Measurements from ENCODE around the gene COQ8B.

DNA sequence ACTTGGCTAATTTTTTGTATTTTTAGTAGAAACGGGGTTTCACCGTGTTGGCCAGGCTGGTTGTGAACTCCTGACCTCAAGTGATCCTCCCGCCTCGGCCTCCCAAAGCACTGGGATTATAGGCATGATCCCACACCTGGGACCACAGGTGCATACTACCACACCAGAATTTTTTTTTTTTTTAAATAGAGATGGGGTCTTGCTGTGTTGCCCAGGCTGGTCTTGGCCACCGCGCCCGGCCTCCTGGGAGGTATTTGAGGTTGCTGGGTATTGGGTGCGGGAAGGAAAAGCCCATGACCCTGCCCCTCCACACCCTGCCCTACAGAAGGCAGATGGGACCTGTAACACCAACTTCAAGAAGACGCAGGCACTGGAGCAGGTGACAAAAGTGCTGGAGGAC, 20.0 kb upstream of the COQ8B start:
- TF ChIP-seq, protein P1, sequence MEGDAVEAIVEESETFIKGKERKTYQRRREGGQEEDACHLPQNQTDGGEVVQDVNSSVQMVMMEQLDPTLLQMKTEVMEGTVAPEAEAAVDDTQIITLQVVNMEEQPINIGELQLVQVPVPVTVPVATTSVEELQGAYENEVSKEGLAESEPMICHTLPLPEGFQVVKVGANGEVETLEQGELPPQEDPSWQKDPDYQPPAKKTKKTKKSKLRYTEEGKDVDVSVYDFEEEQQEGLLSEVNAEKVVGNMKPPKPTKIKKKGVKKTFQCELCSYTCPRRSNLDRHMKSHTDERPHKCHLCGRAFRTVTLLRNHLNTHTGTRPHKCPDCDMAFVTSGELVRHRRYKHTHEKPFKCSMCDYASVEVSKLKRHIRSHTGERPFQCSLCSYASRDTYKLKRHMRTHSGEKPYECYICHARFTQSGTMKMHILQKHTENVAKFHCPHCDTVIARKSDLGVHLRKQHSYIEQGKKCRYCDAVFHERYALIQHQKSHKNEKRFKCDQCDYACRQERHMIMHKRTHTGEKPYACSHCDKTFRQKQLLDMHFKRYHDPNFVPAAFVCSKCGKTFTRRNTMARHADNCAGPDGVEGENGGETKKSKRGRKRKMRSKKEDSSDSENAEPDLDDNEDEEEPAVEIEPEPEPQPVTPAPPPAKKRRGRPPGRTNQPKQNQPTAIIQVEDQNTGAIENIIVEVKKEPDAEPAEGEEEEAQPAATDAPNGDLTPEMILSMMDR (IDR thresholded peaks at IDR 0.05): no peak
- no peak for TF ChIP-seq EZH2 (IDR thresholded peaks at IDR 0.05; ENCODE audit: borderline replicate concordance, insufficient read depth, low read depth, low read length, poor library complexity, severe bottlenecking)
